OCI-LY1 (cell line): ENCODE measurements around the gene B3GNT5.

Experiments
- EZH2 ChIP-seq: fragments of 200-600 bp; sonication (generic), shearing (Covaris generic); IDR thresholded peaks from 2 replicates; pipeline ENCODE4 v1.8.0; 2017; ENCODE audit warnings: borderline replicate concordance, mixed run types, mild to moderate bottlenecking, antibody characterized with exemption, low read length, moderate library complexity, mixed read lengths
- TF ChIP-seq, protein P1 (sequence below): fragments of 200-600 bp; sonication (generic), shearing (Covaris generic); IDR thresholded peaks from 2 replicates; pipeline ENCODE4 v1.5.1; 2017; ENCODE audit warnings: mild to moderate bottlenecking, antibody characterized with exemption, low read length, moderate library complexity, mixed read lengths

- TF ChIP-seq, protein P1, sequence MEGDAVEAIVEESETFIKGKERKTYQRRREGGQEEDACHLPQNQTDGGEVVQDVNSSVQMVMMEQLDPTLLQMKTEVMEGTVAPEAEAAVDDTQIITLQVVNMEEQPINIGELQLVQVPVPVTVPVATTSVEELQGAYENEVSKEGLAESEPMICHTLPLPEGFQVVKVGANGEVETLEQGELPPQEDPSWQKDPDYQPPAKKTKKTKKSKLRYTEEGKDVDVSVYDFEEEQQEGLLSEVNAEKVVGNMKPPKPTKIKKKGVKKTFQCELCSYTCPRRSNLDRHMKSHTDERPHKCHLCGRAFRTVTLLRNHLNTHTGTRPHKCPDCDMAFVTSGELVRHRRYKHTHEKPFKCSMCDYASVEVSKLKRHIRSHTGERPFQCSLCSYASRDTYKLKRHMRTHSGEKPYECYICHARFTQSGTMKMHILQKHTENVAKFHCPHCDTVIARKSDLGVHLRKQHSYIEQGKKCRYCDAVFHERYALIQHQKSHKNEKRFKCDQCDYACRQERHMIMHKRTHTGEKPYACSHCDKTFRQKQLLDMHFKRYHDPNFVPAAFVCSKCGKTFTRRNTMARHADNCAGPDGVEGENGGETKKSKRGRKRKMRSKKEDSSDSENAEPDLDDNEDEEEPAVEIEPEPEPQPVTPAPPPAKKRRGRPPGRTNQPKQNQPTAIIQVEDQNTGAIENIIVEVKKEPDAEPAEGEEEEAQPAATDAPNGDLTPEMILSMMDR = no peak
- TF ChIP-seq EZH2 = no peak
Observed at GRCh38 chr3:183283886-183284285, 30.8 kb downstream of the B3GNT5 start.
